ENCODE results near the gene PRKN. TPM values are rescaled to one million over a fixed set of nuclear protein-coding genes. Genes with fewer than 3 reads are reported as not detected.

PRKN gene
- total RNA-seq, 1 experiment from 2014 or later = 0.46 TPM

GRCh38 chr6:162712694-162713093 is 14.9 kb downstream of the PRKN start:
- no peaks in the 10 kb centered on the region for H3K27me3 ChIP-seq (ENCODE audit: control insufficient read depth, insufficient read depth, low read length)
- H3K4me1 ChIP-seq (ENCODE audit: control insufficient read depth, insufficient read depth, low read length) = no peaks in the 10 kb centered on the region
- no TSS peak for BruUV-seq (replicated peaks)
- CTCF ChIA-PET = no interaction called here
- POLR2A ChIA-PET = no interaction called here
- ATAC-seq (no peak), DNase-seq (ENCODE audit: low read depth, low spot score) (no peak)
- no peaks in the 10 kb centered on the region for H3K9me3 ChIP-seq (ENCODE audit: control insufficient read depth, insufficient read depth, low read depth, low read length)
- no peak overlapping the region for H3K4me3 ChIP-seq (ENCODE audit: low read depth in 2 of 2, low read length in 2 of 2)
- intact Hi-C loops (cut with micrococcal nuclease; ENCODE audit: unreplicated experiment) = no loop called here
- in situ Hi-C loops (cut with HindIII; ENCODE audit: low pct_unique_long_range_greater_than_20kb, low sequenced_read_pairs) = no loop called here
- no peak for TF ChIP-seq TCF7L2 (IDR thresholded peaks at IDR 0.05; ENCODE audit: low read depth, low read length)
- TF ChIP-seq, protein P1, sequence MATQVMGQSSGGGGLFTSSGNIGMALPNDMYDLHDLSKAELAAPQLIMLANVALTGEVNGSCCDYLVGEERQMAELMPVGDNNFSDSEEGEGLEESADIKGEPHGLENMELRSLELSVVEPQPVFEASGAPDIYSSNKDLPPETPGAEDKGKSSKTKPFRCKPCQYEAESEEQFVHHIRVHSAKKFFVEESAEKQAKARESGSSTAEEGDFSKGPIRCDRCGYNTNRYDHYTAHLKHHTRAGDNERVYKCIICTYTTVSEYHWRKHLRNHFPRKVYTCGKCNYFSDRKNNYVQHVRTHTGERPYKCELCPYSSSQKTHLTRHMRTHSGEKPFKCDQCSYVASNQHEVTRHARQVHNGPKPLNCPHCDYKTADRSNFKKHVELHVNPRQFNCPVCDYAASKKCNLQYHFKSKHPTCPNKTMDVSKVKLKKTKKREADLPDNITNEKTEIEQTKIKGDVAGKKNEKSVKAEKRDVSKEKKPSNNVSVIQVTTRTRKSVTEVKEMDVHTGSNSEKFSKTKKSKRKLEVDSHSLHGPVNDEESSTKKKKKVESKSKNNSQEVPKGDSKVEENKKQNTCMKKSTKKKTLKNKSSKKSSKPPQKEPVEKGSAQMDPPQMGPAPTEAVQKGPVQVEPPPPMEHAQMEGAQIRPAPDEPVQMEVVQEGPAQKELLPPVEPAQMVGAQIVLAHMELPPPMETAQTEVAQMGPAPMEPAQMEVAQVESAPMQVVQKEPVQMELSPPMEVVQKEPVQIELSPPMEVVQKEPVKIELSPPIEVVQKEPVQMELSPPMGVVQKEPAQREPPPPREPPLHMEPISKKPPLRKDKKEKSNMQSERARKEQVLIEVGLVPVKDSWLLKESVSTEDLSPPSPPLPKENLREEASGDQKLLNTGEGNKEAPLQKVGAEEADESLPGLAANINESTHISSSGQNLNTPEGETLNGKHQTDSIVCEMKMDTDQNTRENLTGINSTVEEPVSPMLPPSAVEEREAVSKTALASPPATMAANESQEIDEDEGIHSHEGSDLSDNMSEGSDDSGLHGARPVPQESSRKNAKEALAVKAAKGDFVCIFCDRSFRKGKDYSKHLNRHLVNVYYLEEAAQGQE (IDR thresholded peaks at IDR 0.05; ENCODE audit: insufficient read depth in 1 of 2, low read depth in 2 of 2, low read length in 1 of 2) = no peak
- TF ChIP-seq POLR2AphosphoS5 (IDR thresholded peaks at IDR 0.05; ENCODE audit: low read depth, low read length) = no peak
- no peak overlapping the region for H3K27ac ChIP-seq (ENCODE audit: low read length)
- no peaks in the 10 kb centered on the region for H3K36me3 ChIP-seq (ENCODE audit: control insufficient read depth, insufficient read depth, low read length)

- ATAC-seq (no peak), DNase-seq (ENCODE audit: low read depth, low spot score) (no peak)
- BruUV-seq (replicated peaks) = no TSS peak
- Histone ChIP-seq H3K27me3 (ENCODE audit: control insufficient read depth, insufficient read depth, low read length) (no peaks in the 10 kb centered on the region), H3K9me3 (ENCODE audit: control insufficient read depth, insufficient read depth, low read depth, low read length) (no peaks in the 10 kb centered on the region), H3K4me3 (ENCODE audit: low read depth in 2 of 2, low read length in 2 of 2) (no peak overlapping the region), H3K27ac (ENCODE audit: low read length) (no peak overlapping the region), H3K4me1 (ENCODE audit: control insufficient read depth, insufficient read depth, low read length) (no peaks in the 10 kb centered on the region), H3K36me3 (ENCODE audit: control insufficient read depth, insufficient read depth, low read length) (no peaks in the 10 kb centered on the region)
- intact Hi-C loops (cut with micrococcal nuclease; ENCODE audit: unreplicated experiment) (no loop called here), in situ Hi-C loops (cut with HindIII; ENCODE audit: low pct_unique_long_range_greater_than_20kb, low sequenced_read_pairs) (no loop called here)
- CTCF ChIA-PET = no interaction called here
- POLR2A ChIA-PET = no interaction called here
- no peak for TF ChIP-seq TCF7L2 (IDR thresholded peaks at IDR 0.05; ENCODE audit: low read depth, low read length)
- TF ChIP-seq, protein P1 (IDR thresholded peaks at IDR 0.05; ENCODE audit: insufficient read depth in 1 of 2, low read depth in 2 of 2, low read length in 1 of 2) = no peak
- no peak for TF ChIP-seq CTCF (IDR thresholded peaks at IDR 0.05)
- no peak for TF ChIP-seq SIN3A (IDR thresholded peaks at IDR 0.05; ENCODE audit: borderline replicate concordance, insufficient read depth, low read depth, low read length)
- no peak for TF ChIP-seq POLR2AphosphoS5 (IDR thresholded peaks at IDR 0.05; ENCODE audit: low read depth, low read length)
Observed at GRCh38 chr6:162711376-162711775, 16.2 kb downstream of the PRKN start.
